Transverse colon (tissue), 4 donors: ENCODE data around the gene SERPIND1. TPM values are rescaled to one million over a fixed set of nuclear protein-coding genes. Genes with fewer than 3 reads are reported as not detected.
"Not testable (repeated sequence)": the region's sequence is repeated elsewhere in the genome, so short reads cannot be mapped to it uniquely, and the experiment has no call there.

Experiments used
- DNase-seq: peaks from one replicate; pipeline ENCODE4 v3.0.0-alpha.2; 2019
- H3K27ac ChIP-seq, 4 donors: fragments of 200-600 bp; sonication (generic); 2 replicates each; pipeline ENCODE4 v1.5.1; 2016 to 2018; ENCODE audit warnings: inconsistent platforms in 4 of 4
- H3K27me3 ChIP-seq: fragments of 200-600 bp; sonication (generic); 2 replicates; pipeline ENCODE4 v1.5.1; 2017; ENCODE audit warnings: inconsistent platforms
- H3K36me3 ChIP-seq, 4 donors: fragments of 200-600 bp; sonication (generic); 2 replicates each; pipeline ENCODE4 v1.5.1; 2017 to 2019; ENCODE audit warnings: inconsistent platforms in 4 of 4
- H3K4me1 ChIP-seq, 4 donors: fragments of 200-600 bp; sonication (generic); 2 replicates each; pipeline ENCODE4 v1.5.1; 2017 to 2020; ENCODE audit warnings: inconsistent platforms in 4 of 4
- H3K4me3 ChIP-seq, 4 donors: fragments of 200-600 bp; sonication (generic); 1 replicate in 1 of 4; 2 replicates in 3 of 4; pipeline versions ENCODE4 v1.5.1 to v1.6.1; 2017 to 2019; ENCODE audit warnings: inconsistent platforms in 4 of 4
- H3K9me3 ChIP-seq, 2 donors: fragments of 200-600 bp; sonication (generic); 2 replicates each; pipeline ENCODE4 v1.5.1; 2017 to 2019; ENCODE audit warnings: inconsistent platforms in 2 of 2
- EP300 ChIP-seq: sonication (generic); formaldehyde crosslinking; IDR thresholded peaks from one replicate; pipeline ENCODE4 v1.6.1; 2017; ENCODE audit warnings: antibody characterized with exemption, low read depth
- POLR2A ChIP-seq: fragments of 450-650 bp; IDR thresholded peaks from one replicate; pipeline ENCODE4 v1.6.1; 2016; ENCODE audit warnings: antibody characterized with exemption, mild to moderate bottlenecking, moderate library complexity
- POLR2AphosphoS5 ChIP-seq, 3 donors: sonication (generic); formaldehyde crosslinking; IDR thresholded peaks; one replicate each; pipeline ENCODE4 v1.6.1; 2016; ENCODE audit warnings: antibody characterized with exemption in 3 of 3
- WGBS, 2 donors: methylation state at CpG; one replicate each; pipeline ENCODE4 v1.1.5; 2018; ENCODE audit warnings: low coverage in 1 of 2; 5-methylcytosine and 5-hydroxymethylcytosine counted together
- in situ Hi-C, 4 donors: fragments of 200-750 bp; cut with MboI; loops; one replicate each; pipeline versions ENCODE4 v1.15.0 to v1.15.1; 2017; ENCODE audit warnings: low sequenced_read_pairs in 3 of 4, low pct_ligation_motif_present in 1 of 4, low pct_unique_long_range_greater_than_20kb in 1 of 4
- intact Hi-C: fragments of 100-400 bp; cut with DNase I; formaldehyde crosslinking; loops from one replicate; pipeline ENCODE4 v1.15.1; 2023; ENCODE audit warnings: low total_unique reads
- total RNA-seq, 4 donors: library from RNA; depleted of rRNA; stranded (reverse); fragments of >200 nt; gene quantifications; one replicate each; pipeline ENCODE4 v1.1.0, GENCODE V29; 2016
- TF ChIP-seq, protein P1 (sequence below), 5 experiments: fragments of 200-600 bp in 3 of 5; fragments of 450-650 bp in 2 of 5; sonication (generic) in 3 of 5; IDR thresholded peaks; 1 replicate in 2 of 5; 2 replicates in 3 of 5; pipeline ENCODE4 v1.5.1; 2016 to 2017; ENCODE audit warnings: antibody characterized with exemption in 5 of 5, inconsistent platforms in 3 of 5, mild to moderate bottlenecking in 2 of 5, moderate library complexity in 1 of 5

SERPIND1 gene
- total RNA-seq, 4 donors from 2014 or later: not detected

- 92% methylated on average over 10 of the region's 10 CpGs; no CpG with 5 or more reads in 1 of the 2 donors for WGBS, 2 donors
- intact Hi-C loops (no loop called here), in situ Hi-C loops (loop anchor here in 1 of 4 donors (25.0 kb wide), 1 partner anchor 316 kb away; no protein-coding TSS in a partner anchor)
- no peaks in the 10 kb centered on the region for H3K9me3 ChIP-seq
- H3K27ac ChIP-seq: no peak overlapping the region
- peaks cover 0 to 53% (median 19%) of the 10 kb centered on the region in 4 donors for H3K36me3 ChIP-seq
- DNase-seq: no peak
- TF ChIP-seq, protein P1, sequence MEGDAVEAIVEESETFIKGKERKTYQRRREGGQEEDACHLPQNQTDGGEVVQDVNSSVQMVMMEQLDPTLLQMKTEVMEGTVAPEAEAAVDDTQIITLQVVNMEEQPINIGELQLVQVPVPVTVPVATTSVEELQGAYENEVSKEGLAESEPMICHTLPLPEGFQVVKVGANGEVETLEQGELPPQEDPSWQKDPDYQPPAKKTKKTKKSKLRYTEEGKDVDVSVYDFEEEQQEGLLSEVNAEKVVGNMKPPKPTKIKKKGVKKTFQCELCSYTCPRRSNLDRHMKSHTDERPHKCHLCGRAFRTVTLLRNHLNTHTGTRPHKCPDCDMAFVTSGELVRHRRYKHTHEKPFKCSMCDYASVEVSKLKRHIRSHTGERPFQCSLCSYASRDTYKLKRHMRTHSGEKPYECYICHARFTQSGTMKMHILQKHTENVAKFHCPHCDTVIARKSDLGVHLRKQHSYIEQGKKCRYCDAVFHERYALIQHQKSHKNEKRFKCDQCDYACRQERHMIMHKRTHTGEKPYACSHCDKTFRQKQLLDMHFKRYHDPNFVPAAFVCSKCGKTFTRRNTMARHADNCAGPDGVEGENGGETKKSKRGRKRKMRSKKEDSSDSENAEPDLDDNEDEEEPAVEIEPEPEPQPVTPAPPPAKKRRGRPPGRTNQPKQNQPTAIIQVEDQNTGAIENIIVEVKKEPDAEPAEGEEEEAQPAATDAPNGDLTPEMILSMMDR (IDR thresholded peaks at IDR 0.05): no peak
- no peak for TF ChIP-seq EP300
- H3K4me3 ChIP-seq: no peak overlapping the region
- H3K27me3 ChIP-seq: no peaks in the 10 kb centered on the region
- H3K4me1 ChIP-seq: no peaks in the 10 kb centered on the region
Observed at GRCh38 chr22:20728523-20729190, 45.3 kb upstream of the SERPIND1 start.

DNA sequence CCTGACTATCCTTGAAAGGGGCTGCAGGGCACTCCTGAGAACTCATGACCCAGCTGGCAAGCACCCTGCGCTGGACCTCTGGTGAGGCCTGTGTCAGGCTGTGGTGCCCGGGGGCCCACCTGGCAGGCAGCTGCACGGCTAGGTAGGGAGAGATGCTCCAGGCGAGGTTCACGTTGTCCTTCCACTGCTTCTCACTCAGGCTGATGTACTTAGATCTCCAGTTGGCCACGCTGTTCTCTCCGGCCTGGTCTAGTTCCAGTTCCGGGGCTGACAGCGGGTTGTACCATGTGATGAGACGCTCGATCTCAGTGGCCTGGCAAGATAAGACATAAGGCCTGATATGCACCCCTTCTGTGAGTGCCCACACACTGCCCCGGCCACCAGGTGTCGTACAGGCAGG lies 44.7 kb upstream of the SERPIND1 start:
- in situ Hi-C loops: loop anchor here in 1 of 4 donors (25.0 kb wide), 1 partner anchor 317 kb away; no protein-coding TSS in a partner anchor
- TF ChIP-seq EP300 (no peak), POLR2AphosphoS5 (IDR thresholded peaks at IDR 0.05) (no peak), POLR2A (no peak)
- TF ChIP-seq, protein P1 (IDR thresholded peaks at IDR 0.05): no peak
- WGBS, 2 donors: 90% methylated on average over 3 of the region's 13 CpGs; no CpG with 5 or more reads in 1 of the 2 donors
- no peak overlapping the region for H3K4me3 ChIP-seq
- intact Hi-C loops: no loop called here
- peaks cover 0 to 53% (median 19%) of the 10 kb centered on the region in 4 donors for H3K36me3 ChIP-seq
- no peaks in the 10 kb centered on the region for H3K9me3 ChIP-seq
- no peaks in the 10 kb centered on the region for H3K27me3 ChIP-seq
- H3K4me1 ChIP-seq: no peaks in the 10 kb centered on the region
- DNase-seq: no peak
- no peak overlapping the region for H3K27ac ChIP-seq

DNA sequence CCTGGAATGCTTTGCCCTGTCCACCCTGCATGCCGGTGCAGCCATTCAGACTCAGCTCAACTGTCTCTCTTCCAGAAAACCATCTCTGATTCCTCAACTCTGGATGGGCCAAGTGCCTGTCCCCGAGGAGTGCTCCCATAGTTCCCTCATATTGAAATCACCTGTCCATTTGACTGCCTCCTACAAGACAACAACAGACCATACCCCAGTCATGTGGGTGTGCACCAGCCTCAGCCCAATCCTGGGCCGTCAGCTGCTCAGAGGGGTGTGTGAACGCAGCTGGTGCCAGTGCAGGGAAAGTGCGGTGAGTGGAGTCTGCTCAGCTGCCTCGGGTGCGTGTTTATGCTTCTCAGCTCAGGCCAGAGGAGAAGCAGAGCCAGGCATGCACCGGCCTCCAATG lies 41.5 kb upstream of the SERPIND1 start:
- peaks cover 0 to 30% (median 9%) of the 10 kb centered on the region in 4 donors for H3K36me3 ChIP-seq
- intact Hi-C loops, H3K27ac ChIP-seq, H3K4me3 ChIP-seq, H3K27me3 ChIP-seq, H3K4me1 ChIP-seq, DNase-seq, H3K9me3 ChIP-seq: not testable (repeated sequence)
- 92% methylated on average over 5 of the region's 8 CpGs; no CpG with 5 or more reads in 1 of the 2 donors for WGBS, 2 donors
- in situ Hi-C loops: loop anchor here in 1 of 4 donors (25.0 kb wide), 1 partner anchor 320 kb away; no protein-coding TSS in a partner anchor

GRCh38 chr22:20735356-20736162 lies 38.4 kb upstream of the SERPIND1 start:
- H3K4me3 ChIP-seq, H3K27me3 ChIP-seq, intact Hi-C loops, H3K9me3 ChIP-seq, H3K27ac ChIP-seq, H3K4me1 ChIP-seq: not testable (repeated sequence)
- in situ Hi-C loops: loop anchor here in 1 of 4 donors (25.0 kb wide), 1 partner anchor 323 kb away; no protein-coding TSS in a partner anchor
- peaks cover 0 to 10% (median 3%) of the 10 kb centered on the region in 4 donors for H3K36me3 ChIP-seq
- 80 to 100% methylated on average over 2 to 10 of the region's 15 CpGs for WGBS, 2 donors
- DNase-seq: peak; percentile 15

GRCh38 chr22:20736891-20737290 lies 37.0 kb upstream of the SERPIND1 start:
- H3K4me1 ChIP-seq, H3K27me3 ChIP-seq, H3K9me3 ChIP-seq, DNase-seq, intact Hi-C loops, H3K4me3 ChIP-seq, H3K27ac ChIP-seq: not testable (repeated sequence)
- 98% methylated on average over 3 of the region's 3 CpGs; no CpG with 5 or more reads in 1 of the 2 donors for WGBS, 2 donors
- in situ Hi-C loops: loop anchor here in 1 of 4 donors (25.0 kb wide), 1 partner anchor 325 kb away; no protein-coding TSS in a partner anchor
- peaks cover 0 to 12% (median 6%) of the 10 kb centered on the region in 4 donors for H3K36me3 ChIP-seq
